Left hindlimb (tissue), 1 donor: ENCODE measurements around the gene KLHL18.
"Not testable (repeated sequence)": the region's sequence is repeated elsewhere in the genome, so short reads cannot be mapped to it uniquely, and the experiment has no call there.

Experiments used
- DNase-seq: peaks from one replicate; pipeline ENCODE4 v3.0.0-alpha.2; 2018

KLHL18 gene

DNA sequence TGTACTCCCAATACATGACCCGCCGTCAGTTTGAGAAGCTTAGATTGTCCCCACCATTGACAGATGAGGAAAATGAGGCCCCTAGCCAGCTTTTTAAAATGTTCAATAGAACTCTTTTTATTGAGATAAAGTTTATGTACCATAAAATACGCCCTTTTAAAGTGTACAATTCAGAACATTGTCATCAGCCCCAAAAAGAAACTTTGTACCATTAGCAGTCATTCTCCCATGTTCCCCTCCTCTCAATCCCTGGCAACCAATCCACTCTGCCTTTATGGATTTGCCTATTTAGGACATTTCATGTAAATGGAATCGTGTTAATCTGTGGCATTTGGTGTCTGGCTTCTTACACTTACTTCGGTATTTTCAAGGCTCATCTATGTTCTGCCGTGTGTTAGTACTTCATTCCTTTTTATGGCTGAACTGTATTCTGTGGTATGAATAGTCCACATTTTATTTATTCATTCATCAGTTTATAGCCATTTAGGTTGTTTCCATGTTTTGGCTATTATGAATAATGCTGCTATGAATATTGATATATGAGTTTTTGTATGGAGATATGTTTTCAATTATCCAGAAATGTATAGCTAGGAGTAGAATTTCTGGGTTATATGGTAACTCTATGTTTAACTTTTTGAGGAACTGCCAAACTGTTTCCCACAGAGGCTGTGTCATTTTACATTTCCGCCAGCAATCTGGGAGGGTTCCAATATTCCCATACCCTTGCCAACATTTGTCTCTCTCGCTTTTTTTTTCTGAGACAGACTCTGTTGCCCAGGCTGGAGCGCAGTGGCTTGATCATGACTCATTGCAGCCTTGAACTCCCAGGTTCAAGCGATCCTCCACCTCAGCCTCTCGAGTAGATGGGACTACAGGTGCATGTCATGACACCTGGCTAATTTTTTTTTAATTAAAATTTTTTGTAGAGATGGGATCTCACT, 82.7 kb downstream of the KLHL18 start:
- peak; percentile 64 for DNase-seq

DNA sequence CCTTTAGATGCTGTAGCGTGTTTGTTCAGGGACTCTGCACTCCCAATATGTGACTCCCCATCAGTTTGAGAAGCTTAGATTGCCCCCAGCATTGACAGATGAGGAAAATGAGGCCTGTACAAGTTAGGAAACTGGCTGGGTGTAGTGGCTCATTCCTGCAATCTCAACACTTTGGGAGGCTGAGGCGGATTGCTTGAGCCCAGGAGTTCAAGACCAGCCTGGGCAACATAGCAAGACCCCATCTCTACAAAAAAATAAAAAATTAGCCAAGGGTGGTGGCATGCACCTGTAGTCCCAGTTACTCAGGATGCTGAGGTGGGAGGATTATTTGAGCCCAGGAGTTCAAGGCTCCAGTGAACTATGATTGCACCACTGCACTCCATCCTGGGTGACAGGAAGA, 84.1 kb downstream of the KLHL18 start:
- DNase-seq: no peak

DNA sequence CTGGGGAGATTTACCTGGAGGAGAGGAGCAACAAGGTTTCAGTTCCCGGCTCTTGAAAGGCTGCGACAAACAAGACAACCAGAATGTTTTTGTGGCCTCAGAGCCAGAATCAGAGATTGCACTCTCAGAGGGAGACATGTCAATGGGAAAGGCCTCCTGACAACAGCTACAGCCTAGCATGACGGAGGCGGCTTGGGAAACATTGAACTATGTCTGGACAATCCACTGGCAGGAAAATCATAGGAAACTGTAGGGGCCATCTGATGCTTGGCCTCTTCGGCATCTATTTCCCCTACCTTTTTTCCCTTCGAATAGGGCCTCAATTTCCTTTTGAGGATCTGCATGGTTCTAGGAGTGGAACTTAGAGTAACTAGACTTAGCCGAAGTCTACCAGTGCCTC, 84.9 kb downstream of the KLHL18 start:
- DNase-seq: no peak

DNA sequence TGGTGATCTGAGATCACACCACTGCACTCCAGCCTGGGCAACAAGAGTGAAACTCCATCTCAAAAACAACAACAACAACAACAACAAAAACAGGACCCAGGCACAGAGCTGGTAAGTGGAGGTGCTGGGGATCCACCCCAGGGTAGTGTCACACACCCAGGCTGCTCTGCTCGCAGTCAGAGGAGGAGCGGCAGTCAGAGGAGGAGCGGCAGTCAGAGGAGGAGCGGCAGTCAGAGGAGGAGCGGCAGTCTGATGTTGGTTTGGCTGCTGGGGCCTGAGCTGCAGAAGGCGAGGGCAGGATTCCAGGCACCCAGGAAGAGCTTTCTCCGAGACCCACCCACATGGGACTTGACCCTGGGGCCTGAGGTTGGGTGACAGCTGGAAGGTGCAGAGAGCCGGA, 87.3 kb downstream of the KLHL18 start:
- DNase-seq: not testable (repeated sequence)

DNA sequence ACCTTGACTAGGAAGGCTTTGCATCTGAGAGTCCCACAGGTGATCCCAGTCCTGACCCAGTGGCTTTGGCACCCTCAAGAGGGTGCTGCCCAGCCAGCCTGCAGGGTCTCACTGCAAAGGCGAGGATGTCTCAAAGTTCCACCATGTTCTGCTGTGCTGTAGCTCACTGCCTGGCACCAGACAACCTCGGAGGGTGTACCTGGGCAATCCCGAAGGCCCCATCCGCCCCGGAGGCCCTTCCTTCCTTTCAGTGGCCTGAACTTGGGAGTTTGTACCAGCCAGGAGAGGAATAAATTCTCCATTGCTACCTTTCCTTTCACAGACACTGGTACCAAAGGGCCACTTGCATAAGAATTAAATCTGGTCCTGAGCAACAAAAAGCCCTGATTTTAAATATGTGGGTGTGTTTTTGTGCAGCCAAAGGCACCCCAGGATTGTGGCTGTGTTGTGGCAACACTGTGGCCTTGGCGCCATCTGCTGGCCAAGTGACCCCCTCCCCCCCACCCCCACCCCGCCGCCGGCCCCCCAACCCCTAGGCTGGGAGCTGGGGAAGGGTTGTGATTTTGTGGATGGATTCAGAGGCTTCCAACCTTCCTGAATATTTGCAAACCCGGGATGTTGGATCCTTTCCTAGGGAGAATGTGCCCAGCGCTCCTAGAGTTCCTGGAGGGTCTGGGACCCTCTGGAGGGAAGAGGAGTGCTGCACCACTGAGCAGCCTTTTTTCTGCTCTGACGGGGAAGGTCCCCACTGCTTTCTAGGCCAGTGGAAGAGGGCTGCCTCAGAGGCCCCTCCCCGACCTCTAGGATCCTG, 88.3 kb downstream of the KLHL18 start:
- DNase-seq: peak; percentile 43

DNA sequence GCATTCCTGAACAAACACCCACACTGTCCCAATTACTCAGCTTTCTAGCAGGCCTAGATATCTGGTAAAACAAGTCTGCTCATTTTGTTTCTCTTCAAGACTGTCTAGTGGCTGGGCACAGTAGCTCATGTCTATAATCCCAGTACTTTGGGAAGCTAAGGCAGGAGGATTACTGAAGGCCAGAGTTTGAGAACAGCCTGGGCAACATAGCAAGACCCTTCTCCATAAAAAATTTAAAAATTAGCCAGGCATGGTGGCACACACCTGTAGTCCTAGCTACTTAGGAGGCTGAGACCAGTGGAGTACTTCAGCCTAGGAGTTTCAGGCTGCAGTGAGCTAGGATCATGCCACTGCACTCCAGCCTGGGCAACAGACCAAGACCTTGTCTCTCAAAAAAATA, 91.8 kb downstream of the KLHL18 start:
- DNase-seq: no peak

DNA sequence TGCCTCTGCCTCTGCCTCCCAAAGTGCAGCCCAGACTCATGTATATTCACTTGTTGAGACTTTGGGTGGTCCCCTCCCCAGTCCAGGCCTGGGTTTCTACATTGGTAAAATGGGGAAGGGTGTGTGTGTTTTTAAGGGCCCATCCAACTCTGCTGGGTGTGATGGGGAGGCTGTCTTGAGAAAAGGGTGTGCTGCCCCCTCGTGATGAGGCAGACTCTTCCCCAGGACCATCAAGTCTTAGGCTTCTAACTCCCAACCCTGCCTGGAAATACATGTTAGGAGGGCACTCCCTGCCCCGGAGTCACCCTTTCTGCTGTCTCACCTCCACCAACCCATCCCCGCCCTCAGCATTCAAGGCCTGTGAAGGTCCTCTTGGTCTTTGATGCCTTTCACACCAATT, 93.6 kb downstream of the KLHL18 start:
- DNase-seq: no peak

DNA sequence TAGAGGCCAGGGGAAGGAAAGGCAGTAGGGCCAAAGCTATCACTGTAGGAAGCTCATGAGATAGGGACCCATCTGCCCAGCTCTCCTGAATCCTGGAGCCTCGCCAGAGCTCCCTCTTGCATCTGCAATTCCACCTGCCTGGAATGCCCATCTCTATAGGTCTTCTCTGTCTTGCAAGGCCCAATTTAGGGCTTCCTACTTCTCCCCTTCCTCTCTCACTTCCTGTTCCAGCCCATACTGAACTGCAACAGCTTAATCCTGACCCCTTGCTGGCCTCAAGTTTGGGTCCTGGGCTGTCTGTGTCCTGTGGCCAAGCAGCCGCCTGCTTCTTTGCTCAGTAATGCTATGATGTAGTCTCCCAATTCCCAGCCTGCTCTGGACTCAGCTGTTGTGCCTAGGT, 94.4 kb downstream of the KLHL18 start:
- DNase-seq: no peak

DNA sequence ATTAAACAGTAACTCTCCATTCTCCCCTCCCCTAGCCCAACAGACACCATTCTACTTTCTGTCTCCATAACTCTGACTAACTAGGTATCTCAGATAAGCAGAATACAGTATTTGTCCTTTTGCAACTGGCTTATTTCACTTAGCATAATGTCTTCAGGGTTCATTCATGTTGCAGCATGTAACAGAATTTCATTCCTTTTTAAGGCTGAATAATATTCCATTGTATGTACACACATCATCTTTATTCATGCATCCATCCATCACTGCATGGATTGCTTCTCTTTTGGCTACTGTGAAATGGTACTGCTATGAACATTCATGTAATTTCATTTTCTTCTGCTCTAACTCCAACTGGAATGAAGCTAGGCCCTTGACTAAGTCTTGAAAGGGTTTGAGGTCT, 96.1 kb downstream of the KLHL18 start:
- no peak for DNase-seq

DNA sequence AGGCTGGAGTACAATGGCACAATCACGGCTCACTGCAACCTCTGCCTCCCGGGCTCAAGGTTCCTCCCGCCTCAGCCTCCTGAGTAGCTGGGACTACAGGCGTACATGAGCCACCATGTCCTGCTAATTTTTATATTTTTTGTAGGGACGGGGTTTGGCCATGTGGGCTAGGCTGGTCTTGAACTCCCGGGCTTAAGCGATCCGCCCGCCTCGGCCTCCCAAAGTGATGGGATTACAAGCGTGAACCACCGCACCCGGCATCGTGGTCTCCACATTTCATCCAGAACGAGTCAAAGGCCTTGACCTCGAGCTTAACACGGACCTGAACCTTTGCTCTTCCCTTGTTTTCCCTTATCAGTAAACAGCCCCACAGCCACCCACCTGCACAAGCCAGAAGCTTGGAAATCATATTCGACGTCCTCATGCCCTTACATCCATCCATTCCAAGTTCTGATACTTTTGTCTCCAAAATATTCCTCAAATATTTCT, 96.7 kb downstream of the KLHL18 start:
- DNase-seq: no peak

DNA sequence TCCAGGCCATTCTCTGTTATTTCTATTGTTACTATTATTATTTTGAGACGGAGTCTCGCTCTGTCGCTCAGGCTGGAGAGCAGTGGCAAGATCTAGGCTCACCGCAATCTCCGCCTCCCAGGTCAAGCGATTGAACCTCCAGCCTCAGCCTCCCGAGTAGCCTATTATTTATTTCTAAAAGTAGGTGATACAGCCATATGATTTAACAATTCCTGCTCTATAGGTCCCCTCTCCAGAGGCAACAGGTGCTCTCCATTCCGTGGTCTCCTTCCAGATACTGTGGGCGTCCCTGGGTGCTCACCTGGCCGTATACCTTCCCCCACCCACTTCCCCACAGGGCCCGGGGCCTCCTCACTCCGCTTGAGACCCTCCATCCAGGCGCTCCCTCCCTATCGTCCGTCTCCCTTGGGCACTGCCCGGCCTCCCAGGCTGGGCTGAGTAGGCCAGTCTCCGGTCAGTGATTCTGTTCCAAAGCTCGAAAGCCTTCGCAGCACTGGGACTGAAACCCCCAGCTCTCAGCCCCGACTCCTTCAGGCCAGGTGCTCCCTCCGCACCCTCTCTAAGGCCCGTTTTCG, 97.4 kb downstream of the KLHL18 start:
- DNase-seq: no peak

DNA sequence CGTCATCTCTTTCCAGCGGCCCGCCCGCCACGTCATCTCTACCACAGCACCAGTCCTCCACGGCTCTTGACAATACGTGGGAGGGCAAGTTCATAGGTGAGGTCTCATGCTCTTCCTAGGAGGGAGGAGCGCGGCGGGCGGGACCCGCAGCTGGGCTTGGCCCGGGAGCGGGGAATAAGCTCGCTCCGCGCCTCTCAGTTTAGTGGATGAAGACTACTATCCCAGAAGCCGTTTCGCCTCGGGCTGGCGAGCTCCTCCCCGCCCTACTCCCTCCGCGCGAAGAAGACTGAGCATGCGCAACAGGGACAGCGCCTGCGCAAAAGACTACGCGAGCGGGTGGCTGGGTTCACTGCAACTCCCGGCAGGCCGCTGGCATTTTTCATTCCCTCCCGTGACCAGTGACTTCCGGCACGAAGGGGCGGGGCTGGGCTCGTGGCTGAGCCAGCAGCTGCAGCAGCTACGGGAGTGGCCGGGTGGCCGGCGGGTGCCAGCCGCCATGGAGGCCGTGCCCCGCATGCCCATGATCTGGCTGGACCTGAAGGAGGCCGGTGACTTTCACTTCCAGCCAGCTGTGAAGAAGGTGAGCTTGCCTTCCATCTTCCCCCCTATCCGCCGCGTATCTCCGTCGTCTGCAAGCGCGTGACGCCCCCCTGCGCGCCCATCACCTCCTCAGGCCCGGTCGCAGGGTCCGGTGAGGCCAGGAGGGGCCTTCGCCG, 98.0 kb downstream of the KLHL18 start, which contains the start of gene PTPN23:
Gene PTPN23 (plus strand): TSS at position 421 of the 716 bp plus-strand sequence. CDS start 76 bp downstream, at position 497.
- DNase-seq: peak; percentile 99

DNA sequence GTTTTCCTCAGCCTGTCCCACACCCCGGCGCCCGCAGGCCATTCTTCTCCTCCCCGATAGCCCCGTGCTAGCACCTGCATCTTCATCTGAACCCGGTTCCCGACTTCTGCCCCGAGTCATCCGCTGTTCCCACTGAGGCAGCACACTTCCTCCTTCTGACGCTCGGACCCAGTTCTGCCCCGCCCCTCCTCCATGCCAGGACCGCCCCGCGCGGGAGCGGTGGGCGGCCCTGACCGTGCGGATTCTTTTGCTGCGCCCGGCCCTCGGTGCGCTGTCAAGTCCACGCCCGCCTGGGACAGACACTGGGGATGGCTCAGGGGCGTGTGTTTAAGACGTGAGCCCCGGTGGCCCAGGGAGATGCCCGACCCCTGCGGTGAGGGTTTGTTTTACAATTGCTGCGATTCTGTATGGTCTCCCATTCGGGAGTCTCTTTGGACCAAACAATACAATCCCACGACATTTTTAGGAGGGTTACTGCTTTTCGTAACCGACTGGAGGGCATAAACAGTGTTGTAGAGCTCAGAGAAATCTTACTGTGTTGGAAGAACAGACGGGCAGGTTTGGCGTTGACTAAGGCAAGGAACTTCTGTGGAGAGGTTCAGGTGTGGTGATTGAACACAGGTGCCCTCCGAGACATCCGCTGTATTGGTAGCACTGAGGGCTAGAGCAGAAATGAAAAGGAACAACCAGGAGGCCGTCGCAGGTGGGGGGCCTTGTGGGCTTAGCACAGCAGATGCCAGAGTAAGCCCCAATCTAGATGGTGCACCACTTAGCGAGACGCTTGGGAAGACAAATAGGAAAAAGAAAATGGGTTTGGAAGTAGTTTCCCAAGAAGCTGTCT, 98.8 kb downstream of the KLHL18 start:
- DNase-seq: peak; percentile 93

DNA sequence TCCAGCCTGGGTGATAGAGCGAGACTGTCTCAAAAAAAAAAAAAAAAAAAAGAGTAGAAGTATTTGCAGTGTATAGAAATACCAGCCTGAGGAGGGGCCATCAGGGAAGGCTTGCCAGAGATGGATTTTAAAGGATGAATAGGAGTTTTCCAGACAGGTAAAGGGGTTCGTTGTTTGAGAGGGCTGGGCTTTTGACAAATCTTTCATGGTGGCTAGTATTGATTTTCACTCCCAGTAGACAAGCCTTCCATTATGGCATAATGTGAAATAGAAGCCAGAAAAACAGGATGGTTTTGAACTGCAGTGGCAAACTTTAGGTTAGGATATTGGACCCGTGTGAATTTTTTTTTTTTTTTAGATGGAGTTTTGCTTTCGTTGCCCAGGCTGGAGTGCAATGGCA, 101.7 kb downstream of the KLHL18 start:
- DNase-seq: no peak

DNA sequence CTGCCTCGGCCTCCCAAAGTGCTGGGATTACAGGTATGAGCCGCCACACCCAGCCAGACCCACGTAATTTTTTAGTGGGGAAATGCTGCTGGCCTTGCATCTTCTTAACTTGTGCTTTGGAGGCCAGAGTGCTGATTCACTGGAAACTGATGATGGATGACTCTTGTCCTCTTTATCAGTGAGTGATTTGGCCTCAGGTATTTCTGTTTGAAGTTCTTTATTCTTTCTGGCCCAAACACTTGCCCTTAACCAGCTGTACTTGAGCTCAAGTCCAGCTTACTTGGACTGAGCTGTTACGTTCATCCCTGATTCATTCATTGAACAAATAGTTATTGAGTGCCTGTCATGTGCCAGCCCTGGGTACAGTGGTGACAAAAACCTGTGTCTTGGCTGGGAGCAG, 102.3 kb downstream of the KLHL18 start:
- DNase-seq: no peak

DNA sequence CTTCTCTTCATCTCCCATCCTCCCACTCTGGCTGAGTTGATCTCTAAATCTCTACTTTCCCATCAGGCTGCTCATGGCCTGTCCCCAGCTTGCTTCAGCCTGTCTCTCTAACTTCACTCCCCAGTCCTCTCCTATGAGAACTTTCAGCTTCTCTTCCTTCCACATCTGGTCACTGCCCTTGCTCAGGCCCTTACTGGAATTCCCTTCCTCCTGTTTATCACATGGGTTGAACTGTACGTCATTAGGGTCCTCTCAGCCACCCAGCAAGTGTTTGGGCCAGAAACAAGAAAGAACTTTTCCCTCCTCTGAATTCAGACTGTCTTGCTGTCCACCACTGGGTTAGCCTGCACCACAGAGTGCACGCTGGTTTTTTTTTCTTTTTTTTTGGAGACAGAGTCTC, 103.1 kb downstream of the KLHL18 start:
- DNase-seq: no peak

DNA sequence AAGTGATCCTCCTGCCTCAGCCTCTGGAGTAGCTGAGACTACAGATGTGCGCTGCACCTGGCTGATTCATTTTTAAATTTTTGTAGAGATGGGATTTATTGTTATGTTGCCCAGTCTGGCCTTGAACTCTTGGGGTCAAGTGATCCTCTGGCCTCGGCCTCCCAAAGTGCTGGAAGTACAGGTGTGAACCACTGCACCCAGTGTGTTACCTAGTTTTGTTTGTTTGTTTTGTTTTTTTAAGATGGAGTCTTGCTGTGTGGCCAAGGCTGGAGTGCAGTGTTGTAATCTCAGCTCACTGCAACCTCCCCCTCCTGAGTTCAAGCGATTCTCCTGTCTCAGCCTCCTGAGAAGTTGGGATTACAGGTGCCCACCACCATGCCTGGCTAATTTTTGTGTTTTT, 110.2 kb downstream of the KLHL18 start:
- no peak for DNase-seq

DNA sequence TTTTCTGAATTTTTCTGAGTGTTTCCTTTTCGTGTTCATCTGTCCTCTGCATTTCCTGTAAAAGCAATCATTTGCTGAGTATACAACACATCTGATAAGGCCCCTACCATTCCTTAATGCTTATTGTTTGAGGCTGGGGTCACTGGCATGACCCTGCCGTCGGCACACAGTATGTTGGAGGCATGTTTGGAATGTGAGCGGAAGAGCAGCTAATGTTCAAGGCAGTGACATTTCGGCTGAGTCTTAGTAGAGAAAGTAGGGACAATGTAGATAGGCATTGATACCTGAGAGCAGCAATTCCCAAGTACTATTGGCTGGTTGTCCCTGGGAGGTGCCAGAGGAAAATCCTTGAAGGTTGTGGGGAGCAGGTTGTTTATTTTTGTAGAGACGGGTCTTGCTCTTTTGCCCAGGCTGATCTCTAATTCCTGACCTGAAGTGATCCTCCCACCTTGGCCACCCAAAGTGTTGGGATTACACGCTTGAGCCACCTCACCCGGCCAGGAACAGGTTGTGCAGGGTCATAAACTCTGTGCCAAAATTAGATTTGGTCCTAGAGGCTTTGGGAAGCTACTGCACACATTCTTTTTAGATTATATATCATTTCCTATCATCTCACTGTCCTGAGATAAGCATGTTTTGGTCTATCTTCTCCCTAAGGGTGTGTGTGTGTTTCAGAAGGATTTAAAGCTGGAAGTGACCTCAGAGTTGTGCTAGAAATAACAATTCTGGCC, 111.6 kb downstream of the KLHL18 start:
- DNase-seq: no peak

DNA sequence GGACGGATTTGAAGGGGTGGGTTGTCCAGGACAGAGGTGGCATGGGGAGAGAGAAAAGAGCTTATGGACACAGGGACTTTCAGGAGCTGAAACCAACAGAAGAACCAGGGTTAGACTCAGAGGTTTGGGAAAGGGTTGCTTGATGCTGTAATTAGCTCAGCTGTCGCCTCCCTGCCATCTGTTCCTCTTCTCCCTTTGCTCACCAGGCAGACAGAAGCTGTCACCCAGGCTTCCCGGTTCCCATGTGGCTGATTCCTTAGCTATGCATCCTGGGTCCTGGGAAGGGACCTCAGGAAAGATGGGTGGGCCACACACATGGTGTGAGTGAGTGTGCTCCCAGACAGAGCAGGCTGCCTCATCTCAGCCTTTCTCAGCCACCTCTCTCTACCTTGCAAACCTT, 112.1 kb downstream of the KLHL18 start:
- DNase-seq: no peak
